IMR-90 (cell line): ENCODE data around the gene ACSS2.

ENCODE experiments used
- CEBPB ChIP-seq: IDR thresholded peaks from 2 replicates; pipeline ENCODE4 v1.6.1; 2012; ENCODE audit warnings: low read depth, low read length, improper control_type of control experiment
- MAZ ChIP-seq: IDR thresholded peaks from 2 replicates; pipeline ENCODE4 v1.6.1; 2012; ENCODE audit warnings: low read depth, mild to moderate bottlenecking, low read length, improper control_type of control experiment, moderate library complexity, borderline replicate concordance
- POLR2A ChIP-seq: IDR thresholded peaks from 2 replicates; pipeline ENCODE4 v1.6.1; 2012; ENCODE audit warnings: mild to moderate bottlenecking, low read depth, low read length
- RAD21 ChIP-seq: IDR thresholded peaks from 2 replicates; pipeline ENCODE4 v1.6.1; 2012; ENCODE audit warnings: low read length, improper control_type of control experiment
- RCOR1 ChIP-seq: IDR thresholded peaks from 2 replicates; pipeline ENCODE4 v1.6.1; 2012; ENCODE audit warnings: mild to moderate bottlenecking, low read length, improper control_type of control experiment; ENCODE audit not compliant: insufficient replicate concordance
- RFX5 ChIP-seq: IDR thresholded peaks from 2 replicates; pipeline ENCODE4 v1.8.0; 2012; ENCODE audit warnings: low read depth, mild to moderate bottlenecking, low read length, moderate library complexity
- TF ChIP-seq, protein P1 (sequence below): conservative IDR thresholded peaks from 2 replicates; pipeline ENCODE4 v1.5.1; 2012; ENCODE audit warnings: mild to moderate bottlenecking, low read depth, low read length, improper control_type of control experiment
- TF ChIP-seq, protein P2 (sequence below): fragments of 150-350 bp; IDR thresholded peaks from 2 replicates; pipeline ENCODE4 v1.6.1; 2016; ENCODE audit warnings: low read depth, mild to moderate bottlenecking, low read length, moderate library complexity, borderline replicate concordance

DNA sequence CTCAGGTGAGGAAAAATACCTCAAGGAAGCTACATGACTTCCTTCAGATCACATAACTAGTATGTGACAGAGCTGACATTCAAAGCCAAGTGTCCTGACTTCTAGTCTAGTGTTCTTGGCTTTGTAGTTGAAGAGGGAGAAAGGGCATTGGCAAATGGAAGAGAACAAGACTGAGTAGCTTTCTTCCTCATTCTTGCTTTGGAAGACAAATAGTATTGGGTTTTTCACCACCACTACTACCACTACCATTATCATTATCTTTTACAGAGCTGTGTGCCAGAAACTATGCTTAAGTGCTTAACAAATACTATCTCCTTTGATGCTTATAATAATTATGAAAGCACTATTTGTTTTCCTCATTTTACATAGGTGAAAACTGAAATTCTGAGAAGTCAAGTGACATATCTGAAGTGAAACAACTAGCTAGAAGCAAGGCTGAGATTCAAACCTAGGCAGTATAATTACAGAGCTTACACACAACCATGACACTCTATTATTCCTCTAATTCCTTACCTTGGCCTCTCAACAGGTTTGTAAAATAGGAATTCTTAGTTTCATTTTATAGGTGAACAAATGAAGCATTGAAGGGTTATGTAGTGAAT is 6.8 kb downstream of the ACSS2 start:
- TF ChIP-seq, protein P1, sequence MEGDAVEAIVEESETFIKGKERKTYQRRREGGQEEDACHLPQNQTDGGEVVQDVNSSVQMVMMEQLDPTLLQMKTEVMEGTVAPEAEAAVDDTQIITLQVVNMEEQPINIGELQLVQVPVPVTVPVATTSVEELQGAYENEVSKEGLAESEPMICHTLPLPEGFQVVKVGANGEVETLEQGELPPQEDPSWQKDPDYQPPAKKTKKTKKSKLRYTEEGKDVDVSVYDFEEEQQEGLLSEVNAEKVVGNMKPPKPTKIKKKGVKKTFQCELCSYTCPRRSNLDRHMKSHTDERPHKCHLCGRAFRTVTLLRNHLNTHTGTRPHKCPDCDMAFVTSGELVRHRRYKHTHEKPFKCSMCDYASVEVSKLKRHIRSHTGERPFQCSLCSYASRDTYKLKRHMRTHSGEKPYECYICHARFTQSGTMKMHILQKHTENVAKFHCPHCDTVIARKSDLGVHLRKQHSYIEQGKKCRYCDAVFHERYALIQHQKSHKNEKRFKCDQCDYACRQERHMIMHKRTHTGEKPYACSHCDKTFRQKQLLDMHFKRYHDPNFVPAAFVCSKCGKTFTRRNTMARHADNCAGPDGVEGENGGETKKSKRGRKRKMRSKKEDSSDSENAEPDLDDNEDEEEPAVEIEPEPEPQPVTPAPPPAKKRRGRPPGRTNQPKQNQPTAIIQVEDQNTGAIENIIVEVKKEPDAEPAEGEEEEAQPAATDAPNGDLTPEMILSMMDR: no peak
- TF ChIP-seq RAD21 (no peak), CEBPB (no peak), MAZ (no peak), RFX5 (no peak), RCOR1 (no peak), POLR2A (no peak)
- TF ChIP-seq, protein P2, sequence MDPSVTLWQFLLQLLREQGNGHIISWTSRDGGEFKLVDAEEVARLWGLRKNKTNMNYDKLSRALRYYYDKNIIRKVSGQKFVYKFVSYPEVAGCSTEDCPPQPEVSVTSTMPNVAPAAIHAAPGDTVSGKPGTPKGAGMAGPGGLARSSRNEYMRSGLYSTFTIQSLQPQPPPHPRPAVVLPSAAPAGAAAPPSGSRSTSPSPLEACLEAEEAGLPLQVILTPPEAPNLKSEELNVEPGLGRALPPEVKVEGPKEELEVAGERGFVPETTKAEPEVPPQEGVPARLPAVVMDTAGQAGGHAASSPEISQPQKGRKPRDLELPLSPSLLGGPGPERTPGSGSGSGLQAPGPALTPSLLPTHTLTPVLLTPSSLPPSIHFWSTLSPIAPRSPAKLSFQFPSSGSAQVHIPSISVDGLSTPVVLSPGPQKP: no peak
